CD4-positive, alpha-beta T cell (primary cell): ENCODE data around the gene NMNAT2. TPM values are rescaled to one million over a fixed set of nuclear protein-coding genes. Genes with fewer than 3 reads are reported as not detected.

Source experiments
- ATAC-seq: fragments of 200-7000 bp; cut with Tn5 transposase; one replicate; pipeline ENCODE4 v1.10.0; 2022; ENCODE audit warnings: mild to moderate bottlenecking; ENCODE audit not compliant: poor library complexity
- CTCF ChIA-PET: fragments of 350-600 bp; sonication (Branson Sonifier 250); formaldehyde crosslinking; loops from one replicate; lab custom pipeline; 2021; ENCODE audit warnings: antibody characterized with exemption, inconsistent platforms; lab: Charles Lee
- POLR2A ChIA-PET: fragments of 350-600 bp; sonication (Branson Sonifier 250); formaldehyde crosslinking; loops from one replicate; lab custom pipeline; 2021; ENCODE audit warnings: antibody characterized with exemption, inconsistent platforms; lab: Charles Lee
- DNase-seq, 14 experiments: peaks; one replicate each; pipeline ENCODE4 v3.0.0-alpha.2; 2013 to 2020; ENCODE audit warnings: mixed read lengths in 2 of 14
- H3K27ac ChIP-seq, 2 donors: one replicate each; pipeline versions ENCODE4 v1.5.1 to v1.7.0; 2013; ENCODE audit warnings: low read length in 2 of 2, low read depth in 1 of 2, mild to moderate bottlenecking in 1 of 2
- H3K27me3 ChIP-seq, 2 experiments: 1 replicate in 1 of 2; 2 replicates in 1 of 2; pipeline versions ENCODE4 v1.6.1 to v1.7.0; 2013; ENCODE audit warnings: low read length in 2 of 2, control low read depth in 1 of 2, mild to moderate bottlenecking in 1 of 2, moderate library complexity in 1 of 2; ENCODE audit not compliant: insufficient read depth in 2 of 2, control insufficient read depth in 1 of 2
- H3K36me3 ChIP-seq: one replicate; pipeline ENCODE4 v1.6.1; 2013; ENCODE audit warnings: low read length, control low read depth; ENCODE audit not compliant: insufficient read depth
- H3K4me1 ChIP-seq: one replicate; pipeline ENCODE4 v1.6.1; 2013; ENCODE audit warnings: low read length, control low read depth; ENCODE audit not compliant: insufficient read depth
- H3K4me3 ChIP-seq: one replicate; pipeline ENCODE4 v1.5.1; 2013; ENCODE audit warnings: mild to moderate bottlenecking, low read length, moderate library complexity
- H3K9me3 ChIP-seq, 2 experiments: 1 replicate in 1 of 2; 2 replicates in 1 of 2; pipeline versions ENCODE4 v1.6.1 to v1.7.0; 2013; ENCODE audit warnings: low read length in 2 of 2, mild to moderate bottlenecking in 2 of 2, control low read depth in 1 of 2, moderate library complexity in 1 of 2; ENCODE audit not compliant: control insufficient read depth in 1 of 2, insufficient read depth in 1 of 2
- H3K27ac Mint-ChIP-seq: one replicate; pipeline ENCODE4 v1.8.0; 2020; ENCODE audit warnings: mixed read lengths
- H3K27me3 Mint-ChIP-seq: one replicate; pipeline ENCODE4 v1.8.0; 2021; ENCODE audit warnings: mixed read lengths
- H3K36me3 Mint-ChIP-seq: one replicate; pipeline ENCODE4 v1.8.0; 2021; ENCODE audit warnings: low read depth, mixed read lengths
- H3K4me1 Mint-ChIP-seq: one replicate; pipeline ENCODE4 v1.8.0; 2021; ENCODE audit warnings: low read depth, mixed read lengths
- H3K4me3 Mint-ChIP-seq: one replicate; pipeline ENCODE4 v1.8.0; 2020; ENCODE audit warnings: mild to moderate bottlenecking, mixed read lengths
- H3K9me3 Mint-ChIP-seq: one replicate; pipeline ENCODE4 v1.8.0; 2020; ENCODE audit warnings: mixed read lengths
- CTCF ChIP-seq: fragments of 200-600 bp; IDR thresholded peaks from one replicate; pipeline ENCODE4 v1.8.0; 2022; ENCODE audit warnings: antibody characterized with exemption, mild to moderate bottlenecking
- intact Hi-C, 2 experiments: fragments of 100-400 bp; cut with DNase I in 1 of 2; cut with micrococcal nuclease in 1 of 2; formaldehyde crosslinking; loops; one replicate each; pipeline versions ENCODE4 v1.15.1 to v1.9.0; 2023 to 2025; cut with DNase I, micrococcal nuclease
- total RNA-seq, 174 experiments: library from RNA in 2 of 174; stranded (reverse) in 2 of 174; gene quantifications; one replicate each; pipeline ENCODE4 v1.2.3 and lab custom pipeline; 2021 to 2026

Gene NMNAT2
- total RNA-seq, 2 experiments from 2014 or later = not detected

- POLR2A ChIA-PET = no interaction called here
- no peak overlapping the region for H3K4me3 Mint-ChIP-seq
- H3K27me3 Mint-ChIP-seq = peaks cover 32% of the 10 kb centered on the region
- intact Hi-C loops = no loop called here
- DNase-seq = no peak
- Histone ChIP-seq H3K4me1 (no peaks in the 10 kb centered on the region), H3K4me3 (no peak overlapping the region), H3K27me3 (peaks cover 5 to 9% of the 10 kb centered on the region in 2 experiments), H3K36me3 (no peaks in the 10 kb centered on the region), H3K27ac (no peak overlapping the region), H3K9me3 (no peaks in the 10 kb centered on the region)
- no peak for TF ChIP-seq CTCF
- CTCF ChIA-PET = no interaction called here
- no peak for ATAC-seq
- no peaks in the 10 kb centered on the region for H3K9me3 Mint-ChIP-seq
- no peak overlapping the region for H3K27ac Mint-ChIP-seq
- H3K36me3 Mint-ChIP-seq = no peaks in the 10 kb centered on the region
- H3K4me1 Mint-ChIP-seq = no peaks in the 10 kb centered on the region
These were observed 215.1 kb downstream of the NMNAT2 start for GRCh38 chr1:183203094-183203493.

- ChIA-PET CTCF (no interaction called here), POLR2A (no interaction called here)
- Histone ChIP-seq H3K36me3 (no peaks in the 10 kb centered on the region), H3K27me3 (peaks cover 5 to 9% of the 10 kb centered on the region in 2 experiments), H3K4me3 (no peak overlapping the region), H3K27ac (no peak overlapping the region), H3K9me3 (no peaks in the 10 kb centered on the region), H3K4me1 (no peaks in the 10 kb centered on the region)
- Mint-ChIP-seq H3K36me3 (no peaks in the 10 kb centered on the region), H3K9me3 (no peaks in the 10 kb centered on the region), H3K27me3 (peaks cover 32% of the 10 kb centered on the region), H3K27ac (no peak overlapping the region), H3K4me3 (no peak overlapping the region), H3K4me1 (peaks cover 2% of the 10 kb centered on the region)
- ATAC-seq (no peak), DNase-seq (no peak)
- TF ChIP-seq CTCF = no peak
- intact Hi-C loops = no loop called here
These were observed 217.7 kb downstream of the NMNAT2 start for GRCh38 chr1:183200451-183200850.

GRCh38 chr1:183199304-183199703, 218.9 kb downstream of the NMNAT2 start:
- CTCF ChIA-PET = no interaction called here
- Mint-ChIP-seq H3K27ac (no peak overlapping the region), H3K4me3 (no peak overlapping the region), H3K36me3 (no peaks in the 10 kb centered on the region), H3K27me3 (peaks cover 27% of the 10 kb centered on the region), H3K4me1 (peaks cover 14% of the 10 kb centered on the region), H3K9me3 (no peaks in the 10 kb centered on the region)
- Histone ChIP-seq H3K36me3 (no peaks in the 10 kb centered on the region), H3K27me3 (peaks cover 5 to 9% of the 10 kb centered on the region in 2 experiments), H3K9me3 (no peaks in the 10 kb centered on the region), H3K4me1 (peaks cover 5% of the 10 kb centered on the region), H3K4me3 (no peak overlapping the region), H3K27ac (no peak overlapping the region)
- TF ChIP-seq CTCF = no peak
- no peak for DNase-seq
- intact Hi-C loops = no loop called here
- POLR2A ChIA-PET = no interaction called here
- ATAC-seq = no peak
